ENCODE results near the gene NME7. TPM values are rescaled to one million over a fixed set of nuclear protein-coding genes. Genes with fewer than 3 reads are reported as not detected.

The NME7 gene
- total RNA-seq, 1 donor from 2014 or later: 14.5 TPM

DNA sequence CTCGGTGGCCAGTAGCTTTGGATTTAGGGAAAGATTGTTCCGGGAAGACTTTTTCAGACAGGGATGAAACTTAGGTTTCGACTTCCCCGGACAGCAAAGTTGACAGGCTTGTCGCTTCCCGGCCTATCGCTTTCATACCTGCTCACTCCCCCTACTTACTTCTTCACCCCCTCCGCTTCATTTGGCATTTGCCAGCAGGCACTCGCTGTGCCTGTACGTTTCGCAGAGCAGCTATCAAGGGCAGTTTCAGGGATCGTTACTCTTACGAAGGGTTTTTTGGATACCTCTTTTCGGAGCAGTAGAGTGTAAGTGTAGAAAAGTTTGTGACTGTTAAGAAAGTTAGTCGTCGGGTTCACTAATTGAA, 791 bp upstream of the NME7 start:
- intact Hi-C loops (cut with micrococcal nuclease): loop anchor here (1.0 to 10.0 kb wide), 7 partner anchors 118 to 1944 kb away; partner anchors contain the start of genes FMO4, KIFAP3, MPZL1 and SELL
- peak; percentile 17 for DNase-seq
- Mint-ChIP-seq H3K27ac (no peak overlapping the region), H3K27me3 (no peaks in the 10 kb centered on the region), H3K9me3 (peaks cover 6% of the 10 kb centered on the region), H3K4me3 (no peak overlapping the region), H3K36me3 (ENCODE audit: low read depth) (peaks cover 29% of the 10 kb centered on the region), H3K4me1 (peaks cover 16% of the 10 kb centered on the region)
- TF ChIP-seq, protein P1, sequence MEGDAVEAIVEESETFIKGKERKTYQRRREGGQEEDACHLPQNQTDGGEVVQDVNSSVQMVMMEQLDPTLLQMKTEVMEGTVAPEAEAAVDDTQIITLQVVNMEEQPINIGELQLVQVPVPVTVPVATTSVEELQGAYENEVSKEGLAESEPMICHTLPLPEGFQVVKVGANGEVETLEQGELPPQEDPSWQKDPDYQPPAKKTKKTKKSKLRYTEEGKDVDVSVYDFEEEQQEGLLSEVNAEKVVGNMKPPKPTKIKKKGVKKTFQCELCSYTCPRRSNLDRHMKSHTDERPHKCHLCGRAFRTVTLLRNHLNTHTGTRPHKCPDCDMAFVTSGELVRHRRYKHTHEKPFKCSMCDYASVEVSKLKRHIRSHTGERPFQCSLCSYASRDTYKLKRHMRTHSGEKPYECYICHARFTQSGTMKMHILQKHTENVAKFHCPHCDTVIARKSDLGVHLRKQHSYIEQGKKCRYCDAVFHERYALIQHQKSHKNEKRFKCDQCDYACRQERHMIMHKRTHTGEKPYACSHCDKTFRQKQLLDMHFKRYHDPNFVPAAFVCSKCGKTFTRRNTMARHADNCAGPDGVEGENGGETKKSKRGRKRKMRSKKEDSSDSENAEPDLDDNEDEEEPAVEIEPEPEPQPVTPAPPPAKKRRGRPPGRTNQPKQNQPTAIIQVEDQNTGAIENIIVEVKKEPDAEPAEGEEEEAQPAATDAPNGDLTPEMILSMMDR (IDR thresholded peaks at IDR 0.05): no peak
- ChIA-PET POLR2A (interaction anchor here (1.1 to 2.3 kb wide), 6 partner anchors 118 to 1433 kb away, joined by 3 to 15 read pairs (median 6); partner anchors contain the start of genes METTL18, SCYL3 and SLC19A2), CTCF (interaction anchor here (1.2 to 1.7 kb wide), 3 partner anchors 20 to 1025 kb away, joined by 3 to 10 read pairs (median 5); no protein-coding TSS in a partner anchor)
- no peak for ATAC-seq (ENCODE audit: low read depth)

DNA sequence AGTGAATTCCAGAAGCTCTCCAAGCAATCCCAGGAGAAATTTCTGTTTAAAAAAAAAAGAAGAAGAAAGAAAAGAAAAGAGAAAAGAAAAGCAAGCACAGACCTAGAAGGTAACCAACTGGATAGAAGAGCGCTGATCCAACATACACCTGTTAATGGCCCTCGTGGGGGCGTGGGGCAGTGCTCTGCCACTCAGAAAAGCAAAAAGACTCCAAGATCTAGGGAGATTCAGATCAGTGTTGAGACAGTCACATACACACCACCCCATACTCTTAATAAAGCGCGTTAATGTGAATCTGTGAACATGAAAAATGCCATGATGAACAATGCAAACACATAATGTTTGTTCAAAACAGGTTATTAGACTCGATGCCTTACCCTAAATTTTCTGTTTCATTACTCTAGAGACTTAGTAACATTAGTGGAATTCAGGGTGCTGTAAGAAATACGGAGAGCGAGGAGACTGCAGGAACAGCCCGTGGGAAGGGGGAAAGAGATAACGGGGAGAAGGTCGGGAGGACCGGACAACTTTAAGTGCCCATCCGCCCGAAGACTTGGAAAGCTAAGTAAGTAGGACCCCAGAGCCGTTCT, 406 bp downstream of the NME7 start:
- ATAC-seq (ENCODE audit: low read depth) (no peak), DNase-seq (no peak)
- ChIA-PET POLR2A (interaction anchor here (1.2 to 2.3 kb wide), 5 partner anchors 119 to 527 kb away, joined by 3 to 15 read pairs (median 7); partner anchors contain the start of genes METTL18, SCYL3 and SLC19A2), CTCF (interaction anchor here (0.7 to 1.7 kb wide), 4 partner anchors 19 to 1024 kb away, joined by 3 to 10 read pairs (median 4); no protein-coding TSS in a partner anchor)
- H3K9me3 Mint-ChIP-seq: peaks cover 6% of the 10 kb centered on the region
- TF ChIP-seq, protein P1 (IDR thresholded peaks at IDR 0.05): no peak
- H3K36me3 Mint-ChIP-seq (ENCODE audit: low read depth): peaks cover 22% of the 10 kb centered on the region
- intact Hi-C loops (cut with micrococcal nuclease): loop anchor here (1.0 to 10.0 kb wide), 13 partner anchors 180 to 1945 kb away; partner anchors contain the start of genes ATP1B1, FMO4, GORAB and METTL18
- peaks cover 18% of the 10 kb centered on the region for H3K4me1 Mint-ChIP-seq
- H3K27me3 Mint-ChIP-seq: no peaks in the 10 kb centered on the region
- H3K27ac Mint-ChIP-seq: no peak overlapping the region
- no peak overlapping the region for H3K4me3 Mint-ChIP-seq

DNA sequence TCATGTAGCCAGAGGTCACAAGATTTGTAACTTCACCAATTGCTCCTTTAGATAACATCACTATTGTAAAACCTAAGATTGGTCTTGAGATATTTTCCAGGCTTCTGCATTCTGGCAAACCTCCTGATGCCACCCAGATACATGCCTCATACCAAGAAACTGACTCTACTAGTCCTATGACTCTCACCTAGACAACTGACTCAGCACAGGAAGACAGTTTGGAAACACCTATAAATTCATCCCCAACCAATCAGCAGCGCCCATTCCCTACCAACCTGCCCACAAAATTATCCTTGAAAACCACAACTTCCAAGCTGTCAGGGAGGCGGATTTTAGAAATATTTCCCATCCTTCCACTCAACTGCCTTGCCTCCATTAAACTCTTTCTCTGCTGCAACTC, 2.6 kb downstream of the NME7 start:
- H3K27me3 Mint-ChIP-seq: no peaks in the 10 kb centered on the region
- DNase-seq (no peak), ATAC-seq (ENCODE audit: low read depth) (no peak)
- H3K4me1 Mint-ChIP-seq: peaks cover 10% of the 10 kb centered on the region
- POLR2A ChIA-PET: no interaction called here
- H3K27ac Mint-ChIP-seq: no peak overlapping the region
- H3K4me3 Mint-ChIP-seq: no peak overlapping the region
- H3K9me3 Mint-ChIP-seq: peaks cover 6% of the 10 kb centered on the region
- TF ChIP-seq, protein P1 (IDR thresholded peaks at IDR 0.05): no peak
- H3K36me3 Mint-ChIP-seq (ENCODE audit: low read depth): peaks cover 6% of the 10 kb centered on the region
- intact Hi-C loops (cut with micrococcal nuclease): loop anchor here (5.0 to 10.0 kb wide), 5 partner anchors 182 to 1947 kb away; partner anchors contain the start of genes FMO4, MPZL1 and SELL
- CTCF ChIA-PET: no interaction called here

DNA sequence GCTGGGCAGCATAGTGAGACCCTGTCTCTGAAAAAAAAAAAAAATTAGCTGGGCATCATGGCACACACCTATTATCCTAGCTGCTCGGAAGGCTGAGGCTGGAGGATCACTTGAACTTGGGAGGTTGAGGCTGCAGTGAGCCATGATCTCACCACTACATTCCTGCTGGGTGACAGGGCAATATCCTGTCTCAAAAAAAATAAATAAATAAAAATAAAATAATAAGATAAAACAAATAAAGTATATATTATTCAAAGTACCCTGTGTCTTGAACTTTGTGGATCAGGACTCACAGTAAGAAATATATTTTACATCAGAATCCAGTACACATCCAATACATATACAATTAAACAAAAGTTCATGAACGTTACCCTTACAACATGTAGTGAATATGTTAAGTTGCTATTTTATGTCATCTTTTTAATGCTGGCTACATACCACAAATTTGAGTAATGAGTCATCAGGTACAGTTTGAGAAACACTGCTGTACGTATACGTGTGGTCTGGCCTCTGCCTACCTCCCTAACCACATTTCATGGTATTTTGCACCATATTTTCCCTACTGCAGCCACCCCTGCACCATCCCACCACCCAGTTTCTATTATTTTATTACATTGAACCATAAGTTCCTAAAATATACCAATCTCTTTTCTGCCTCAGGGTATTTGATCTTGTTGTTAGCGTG, 4.4 kb downstream of the NME7 start:
- intact Hi-C loops (cut with micrococcal nuclease): loop anchor here (10.0 kb wide), 1 partner anchor 332 kb away; no protein-coding TSS in a partner anchor
- H3K36me3 Mint-ChIP-seq (ENCODE audit: low read depth): peaks cover 4% of the 10 kb centered on the region
- TF ChIP-seq, protein P1 (IDR thresholded peaks at IDR 0.05): no peak
- CTCF ChIA-PET: no interaction called here
- DNase-seq (no peak), ATAC-seq (ENCODE audit: low read depth) (no peak)
- H3K9me3 Mint-ChIP-seq: peaks cover 6% of the 10 kb centered on the region
- H3K4me1 Mint-ChIP-seq: peaks cover 5% of the 10 kb centered on the region
- POLR2A ChIA-PET: no interaction called here
- H3K27me3 Mint-ChIP-seq: no peaks in the 10 kb centered on the region
- no peak overlapping the region for H3K4me3 Mint-ChIP-seq
- no peak overlapping the region for H3K27ac Mint-ChIP-seq

DNA sequence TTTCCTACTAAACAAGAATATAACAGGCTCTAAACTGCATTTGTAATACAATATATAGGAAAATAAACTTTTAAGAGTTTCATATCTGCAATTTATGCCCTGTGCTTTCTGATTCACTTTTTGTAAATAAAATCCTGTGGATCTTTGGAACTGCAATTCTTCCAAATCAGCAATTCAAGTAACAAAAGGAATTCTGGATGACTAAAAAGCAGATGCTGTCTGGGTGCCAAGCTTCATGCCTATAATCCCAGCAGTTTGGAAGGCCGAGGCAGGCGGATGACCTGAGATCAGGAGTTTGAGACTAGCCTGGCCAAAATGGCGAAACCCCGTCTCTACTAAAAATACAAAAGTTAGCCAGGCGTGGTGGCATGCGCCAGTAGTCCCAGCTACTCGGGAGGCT, 6.3 kb downstream of the NME7 start:
- peaks cover 4% of the 10 kb centered on the region for H3K36me3 Mint-ChIP-seq (ENCODE audit: low read depth)
- POLR2A ChIA-PET: no interaction called here
- H3K4me1 Mint-ChIP-seq: peaks cover 5% of the 10 kb centered on the region
- H3K4me3 Mint-ChIP-seq: no peak overlapping the region
- ATAC-seq (ENCODE audit: low read depth): no peak
- no peak for DNase-seq
- CTCF ChIA-PET: no interaction called here
- no peaks in the 10 kb centered on the region for H3K27me3 Mint-ChIP-seq
- intact Hi-C loops (cut with micrococcal nuclease): loop anchor here (10.0 kb wide), 1 partner anchor 334 kb away; no protein-coding TSS in a partner anchor
- TF ChIP-seq, protein P1 (IDR thresholded peaks at IDR 0.05): no peak
- no peak overlapping the region for H3K27ac Mint-ChIP-seq
- H3K9me3 Mint-ChIP-seq: peaks cover 6% of the 10 kb centered on the region

All from activated B cell treated with CpG ODN at 0.5 μM for 24 hours (primary cell).